IPS-18c (cell line): ENCODE results near the gene RNF213.
"Not testable (repeated sequence)": the region's sequence is repeated elsewhere in the genome, so short reads cannot be mapped to it uniquely, and the experiment has no call there.

Source experiments
- H3K4me3 ChIP-seq: 2 replicates; pipeline ENCODE4 v1.7.0; 2013; ENCODE audit warnings: low read depth, mild to moderate bottlenecking, low read length, moderate library complexity; ENCODE audit not compliant: insufficient read depth
- H3K9me3 ChIP-seq: one replicate; pipeline ENCODE4 v1.6.1; 2013; ENCODE audit warnings: mild to moderate bottlenecking, low read length, moderate library complexity; ENCODE audit not compliant: control insufficient read depth, insufficient read depth

RNF213 gene

DNA sequence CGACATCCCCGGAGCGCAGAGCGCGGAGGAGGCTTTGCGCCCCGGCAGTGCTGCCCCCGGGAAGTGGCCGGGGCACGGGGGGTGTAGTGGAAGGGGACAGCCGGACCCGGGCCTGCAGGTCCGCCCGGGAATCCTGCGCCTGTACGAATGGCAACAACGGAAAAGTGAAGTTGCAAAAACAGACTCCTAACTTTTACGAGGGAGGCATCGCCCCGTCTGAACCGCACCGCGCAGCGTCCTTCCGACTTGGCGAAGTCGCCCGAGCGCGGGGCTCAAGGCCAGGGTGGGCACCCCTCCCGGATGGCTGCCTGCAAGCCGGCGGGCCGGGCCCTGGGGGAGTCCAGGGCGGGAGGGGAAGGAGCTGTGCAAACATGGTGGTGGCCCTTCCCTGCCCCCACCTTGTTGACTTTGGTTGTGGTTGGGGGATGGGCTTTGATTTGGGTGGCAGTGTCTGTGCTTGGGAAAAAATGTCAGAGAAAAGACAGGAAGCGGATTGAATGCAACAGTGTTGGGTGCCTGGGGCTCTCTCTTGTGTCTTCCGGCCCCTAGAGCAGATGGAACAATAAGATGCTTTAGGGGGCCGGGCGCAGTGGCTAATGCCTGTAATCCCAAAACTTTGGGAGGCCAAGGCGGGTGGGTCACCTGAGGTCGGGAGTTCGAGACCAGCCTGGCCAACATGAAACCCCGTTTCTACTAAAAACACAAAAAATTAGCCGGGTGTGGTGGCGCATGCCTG is 675 bp downstream of the RNF213 start:
- H3K4me3 ChIP-seq, result peak overlapping the region; percentile 85
- no peaks in the 10 kb centered on the region for H3K9me3 ChIP-seq

DNA sequence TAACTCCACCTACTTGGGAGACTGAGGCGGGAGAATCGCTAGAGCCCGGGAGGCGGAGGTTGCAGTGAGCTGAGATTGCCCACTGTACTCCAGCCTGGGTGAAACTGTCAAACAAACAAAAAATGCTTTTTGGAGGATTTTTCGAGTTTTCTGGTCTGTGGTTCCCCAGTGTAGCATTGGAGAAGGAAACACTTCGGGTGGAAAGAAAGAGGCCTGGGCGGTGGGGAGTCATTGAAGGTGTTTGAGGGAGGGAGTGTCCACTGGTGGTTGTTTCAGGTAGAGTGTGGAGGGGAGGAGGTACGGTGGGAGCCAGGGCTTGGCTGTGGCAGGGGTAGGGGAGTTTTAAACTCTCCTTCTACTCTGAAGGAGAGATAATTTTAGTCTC is 1.2 kb downstream of the RNF213 start:
- H3K9me3 ChIP-seq, result no peaks in the 10 kb centered on the region
- peak overlapping the region; percentile 85; the same call in 1 of the 2 replicates for H3K4me3 ChIP-seq

DNA sequence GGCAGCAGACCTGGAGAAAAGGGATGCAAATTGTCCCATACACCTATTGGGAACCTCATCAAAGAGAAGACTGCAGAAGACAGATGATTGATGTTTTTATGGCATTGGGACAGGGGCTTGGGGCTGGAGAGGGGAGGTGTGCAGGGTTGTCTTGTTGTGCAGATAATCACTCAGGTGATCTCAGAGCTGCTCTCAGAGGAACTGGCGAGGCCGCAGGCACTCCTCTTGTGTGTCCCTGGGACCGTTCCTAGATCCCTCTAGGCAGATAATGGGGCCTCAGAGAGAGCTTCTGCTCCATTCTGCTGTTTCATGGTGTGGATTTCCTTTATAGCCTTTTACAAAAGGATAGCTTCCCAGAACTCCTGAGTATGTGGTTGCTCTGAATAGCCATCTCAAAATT is 1.6 kb downstream of the RNF213 start:
- Histone ChIP-seq H3K9me3 (no peaks in the 10 kb centered on the region), H3K4me3 (no peak overlapping the region; the same call in 1 of the 2 replicates)

DNA sequence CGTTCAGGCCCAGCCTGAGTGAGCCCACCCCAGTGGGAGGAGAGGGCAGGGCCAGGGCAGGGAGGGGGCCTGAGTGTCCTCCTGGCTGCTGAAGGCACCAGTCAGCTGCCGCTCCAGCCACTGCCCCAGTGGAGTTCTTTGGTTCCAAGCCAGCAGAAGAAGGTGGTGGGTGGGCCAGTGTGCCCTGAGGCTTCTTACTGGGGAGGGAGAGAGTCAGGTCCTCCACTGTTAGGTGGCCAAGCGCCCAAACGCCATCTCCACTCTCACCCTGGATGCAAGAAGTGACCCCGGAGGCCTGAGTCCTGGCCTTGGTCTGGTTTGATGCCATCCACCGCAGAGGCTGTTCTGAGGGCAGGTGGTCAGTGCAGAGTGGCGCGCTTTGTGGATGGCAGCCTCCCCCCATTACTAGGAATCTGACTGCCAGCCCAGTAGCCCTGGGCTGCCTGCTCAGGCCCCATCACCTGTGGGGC is 2.2 kb downstream of the RNF213 start:
- H3K4me3 ChIP-seq, result no peak overlapping the region

DNA sequence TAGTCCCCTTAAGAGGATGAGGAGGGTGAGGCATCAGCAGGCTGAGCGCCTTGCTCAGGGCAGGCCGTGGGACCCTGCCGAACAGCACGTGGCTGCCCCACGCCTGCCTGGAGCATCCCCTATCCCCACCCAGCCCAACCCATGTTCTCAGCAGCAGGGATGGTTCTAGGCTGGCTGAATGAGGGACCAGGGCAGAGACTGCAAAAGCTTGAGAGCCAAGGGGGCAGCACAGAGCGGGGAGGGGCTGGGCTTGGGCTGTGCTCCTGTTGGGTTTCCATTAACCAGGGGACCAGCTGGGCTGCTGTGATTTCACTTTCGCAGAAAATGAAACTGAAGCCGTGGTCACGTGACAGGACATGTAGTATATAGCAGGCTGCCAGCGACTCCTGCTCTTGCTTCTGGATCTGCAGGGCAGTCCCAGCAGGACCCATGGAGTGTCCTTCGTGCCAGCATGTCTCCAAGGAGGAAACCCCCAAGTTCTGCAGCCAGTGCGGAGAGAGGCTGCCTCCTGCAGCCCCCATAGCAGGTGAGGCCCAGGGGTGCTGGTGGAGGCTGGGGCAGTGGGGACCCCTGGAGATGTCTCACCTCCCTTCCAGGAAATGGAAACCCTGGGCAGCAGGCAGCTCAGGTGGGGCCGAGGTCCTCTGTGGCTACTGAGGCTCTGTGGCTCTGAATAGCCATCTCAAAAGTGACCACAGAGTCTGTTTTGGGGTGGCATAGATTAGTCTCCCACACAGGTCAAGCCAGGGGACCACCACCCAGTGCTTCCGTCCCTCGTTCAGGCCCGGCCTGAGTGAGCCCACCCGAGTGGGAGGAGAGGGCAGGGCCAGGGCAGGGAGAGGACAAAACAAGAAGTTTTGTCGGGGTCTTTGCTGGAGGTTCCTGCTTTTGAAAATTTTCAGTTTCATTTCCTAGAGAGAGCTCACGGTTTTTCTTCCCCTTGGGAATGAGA is 2.9 kb downstream of the RNF213 start:
- Histone ChIP-seq H3K9me3 (no peaks in the 10 kb centered on the region), H3K4me3 (no peak overlapping the region)

More for the DNA sequence above, 2.2 kb downstream of the RNF213 start:
- no peaks in the 10 kb centered on the region for H3K9me3 ChIP-seq

DNA sequence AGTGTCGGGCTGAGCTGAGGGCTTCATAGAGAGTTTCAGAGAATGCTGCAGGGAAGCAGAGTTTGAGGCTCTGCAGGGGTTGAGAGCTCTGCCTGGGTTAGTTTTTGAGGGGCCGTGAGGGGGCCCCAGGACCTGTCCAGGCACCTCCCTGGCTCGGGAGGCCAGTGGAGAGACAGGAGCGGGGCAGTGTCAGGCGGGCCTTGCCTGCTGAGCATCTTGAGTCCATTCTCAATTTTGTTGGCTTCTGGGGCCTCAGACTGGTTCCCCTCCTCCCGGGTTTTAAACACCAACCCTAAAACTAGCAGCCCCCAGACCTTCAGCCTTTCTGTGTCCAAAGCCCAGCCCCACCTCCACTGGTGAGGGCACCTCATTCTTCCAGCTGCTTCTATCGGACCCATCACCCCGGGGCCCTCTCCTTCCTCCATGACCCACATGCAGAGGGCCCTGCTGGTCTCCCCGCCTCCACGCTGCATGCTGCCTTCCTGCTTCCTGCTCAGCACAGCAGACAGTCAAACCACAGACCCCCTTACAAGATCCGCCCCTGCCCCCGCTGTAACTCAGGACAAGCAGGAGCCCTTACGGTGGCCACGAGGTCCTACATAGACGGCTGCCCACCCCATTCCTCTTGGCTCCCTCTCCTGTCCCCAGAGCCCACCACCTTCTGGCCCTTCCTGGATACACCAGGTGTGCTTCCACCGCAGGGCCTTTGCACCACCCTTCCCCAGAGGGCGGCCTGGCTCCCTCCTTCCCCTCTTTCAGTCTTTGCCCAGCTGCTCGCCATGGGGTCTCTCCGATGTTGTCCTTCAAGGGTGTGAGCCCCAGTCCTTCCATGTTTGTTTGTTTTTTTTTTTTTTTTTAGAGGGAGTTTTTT is 3.8 kb downstream of the RNF213 start:
- no peaks in the 10 kb centered on the region for H3K9me3 ChIP-seq
- no peak overlapping the region for H3K4me3 ChIP-seq

DNA sequence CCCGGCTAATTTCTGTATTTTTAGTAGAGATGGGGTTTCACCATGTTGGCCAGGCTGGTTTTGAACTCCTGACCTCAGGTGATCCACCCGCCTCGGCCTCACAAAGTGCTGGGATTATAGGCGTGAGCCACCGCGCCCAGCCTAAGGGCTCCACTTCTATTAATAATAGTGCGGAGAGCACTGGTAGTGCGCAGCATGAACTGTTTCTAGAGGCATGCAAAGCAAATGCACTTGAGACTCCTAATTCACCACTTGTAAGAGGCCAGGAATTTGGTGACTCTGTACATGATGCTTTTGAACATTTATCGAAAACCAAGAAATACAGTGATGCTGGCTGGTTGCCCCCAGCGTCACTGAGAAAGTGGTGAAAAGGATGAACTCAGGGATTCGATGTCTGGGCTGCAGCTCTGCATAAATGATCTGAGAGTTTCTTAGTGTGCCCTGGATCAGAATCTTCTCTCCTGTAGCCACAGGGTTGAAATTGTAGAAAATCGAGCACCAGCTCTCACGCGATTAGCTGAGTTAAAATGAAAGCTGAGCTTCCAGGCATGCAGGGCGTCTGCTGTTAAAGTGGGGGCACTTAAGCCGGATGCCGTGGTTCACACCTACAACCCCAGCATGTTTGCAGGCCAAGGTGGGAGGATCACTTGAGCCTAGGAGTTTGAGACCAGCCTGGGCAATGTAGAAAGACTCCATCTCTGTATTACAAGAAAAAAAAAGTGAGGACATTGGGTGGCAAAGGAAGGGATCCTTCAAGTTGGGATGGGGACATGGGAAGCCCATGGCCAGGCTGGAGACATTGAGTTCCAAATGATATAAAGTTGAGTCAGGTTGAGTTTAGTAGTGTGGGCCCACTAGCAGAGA is 4.8 kb downstream of the RNF213 start:
- H3K4me3 ChIP-seq, result no peak overlapping the region
- H3K9me3 ChIP-seq, result no peaks in the 10 kb centered on the region

DNA sequence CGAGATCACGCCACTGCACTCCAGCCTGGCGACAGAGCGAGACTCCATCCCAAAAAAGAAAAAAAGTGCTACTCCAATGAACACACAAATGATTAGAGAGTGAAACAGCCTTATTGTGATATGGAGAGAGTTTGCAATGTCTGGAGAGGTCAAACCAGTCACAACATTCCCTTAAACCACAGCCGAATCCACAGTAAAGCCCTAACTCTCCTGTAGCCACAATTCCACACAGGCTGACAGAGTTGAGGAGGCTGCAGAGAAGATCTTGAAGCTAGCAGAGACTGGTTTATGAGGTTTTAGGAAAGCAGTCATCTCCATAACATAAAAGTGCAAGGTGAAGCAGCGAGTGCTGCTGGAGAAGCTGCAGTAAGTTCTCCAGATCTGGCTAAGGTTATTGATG is 6.7 kb downstream of the RNF213 start:
- Histone ChIP-seq H3K9me3 (no peaks in the 10 kb centered on the region), H3K4me3 (no peak overlapping the region)

DNA sequence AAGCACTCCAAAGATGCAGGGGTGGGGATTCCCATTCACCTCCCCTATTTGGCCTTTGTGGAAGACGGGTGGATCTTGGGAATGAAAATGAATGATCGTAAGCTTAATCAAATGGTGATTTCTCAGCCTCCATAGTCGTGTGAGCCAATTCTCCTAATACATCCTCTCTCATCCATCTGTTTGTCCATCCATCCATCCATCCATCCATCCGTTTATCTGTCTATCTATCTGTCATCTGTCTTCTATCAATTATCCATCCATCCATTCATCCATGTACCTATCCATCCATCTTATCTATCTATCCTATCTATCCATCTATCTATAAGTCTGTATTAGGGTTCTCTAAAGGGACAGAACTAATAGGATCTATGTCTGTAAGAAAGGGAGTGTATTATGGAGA is 7.8 kb downstream of the RNF213 start:
- Histone ChIP-seq H3K9me3 (no peaks in the 10 kb centered on the region), H3K4me3 (no peak overlapping the region)

DNA sequence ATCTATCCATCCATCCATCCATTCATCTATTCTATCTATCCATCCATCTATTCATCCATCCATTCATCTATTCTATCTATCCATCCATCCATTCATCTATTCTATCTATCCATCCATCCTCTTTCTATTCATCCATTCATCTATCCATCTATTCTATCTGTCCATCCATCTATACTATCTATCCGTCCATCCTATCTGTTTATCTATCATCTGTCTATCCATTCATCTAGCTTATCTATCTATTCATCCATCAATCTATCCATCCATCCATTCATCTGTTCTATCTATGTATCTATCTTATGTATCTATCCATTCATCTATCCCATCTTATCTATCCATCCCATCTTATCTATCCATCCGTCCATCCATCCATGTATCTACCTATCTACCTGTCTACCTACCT is 8.8 kb downstream of the RNF213 start:
- H3K4me3 ChIP-seq, result no peak overlapping the region
- no peaks in the 10 kb centered on the region for H3K9me3 ChIP-seq

DNA sequence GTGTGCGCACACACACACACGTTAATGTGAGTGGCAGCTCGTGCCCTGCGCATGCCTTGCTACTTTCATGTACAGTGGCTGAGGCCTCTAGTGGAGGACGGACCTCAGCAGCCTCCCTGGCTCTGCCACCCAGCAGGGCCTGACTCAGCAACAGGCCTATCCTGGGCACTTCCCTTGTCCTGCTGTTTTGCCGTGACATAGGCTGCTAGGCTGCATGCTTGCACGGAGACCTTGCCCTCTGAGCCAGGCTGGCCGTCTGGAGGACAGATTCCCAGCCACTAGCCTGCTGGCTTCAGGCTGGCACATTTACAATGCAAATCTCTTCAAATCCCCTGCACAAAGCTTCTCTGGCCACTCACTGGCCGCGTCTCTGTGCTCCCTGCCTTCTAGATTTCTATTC is 9.5 kb downstream of the RNF213 start:
- peak overlapping the region; percentile 5; the same call in 1 of the 2 replicates for H3K4me3 ChIP-seq
- H3K9me3 ChIP-seq, result no peaks in the 10 kb centered on the region

DNA sequence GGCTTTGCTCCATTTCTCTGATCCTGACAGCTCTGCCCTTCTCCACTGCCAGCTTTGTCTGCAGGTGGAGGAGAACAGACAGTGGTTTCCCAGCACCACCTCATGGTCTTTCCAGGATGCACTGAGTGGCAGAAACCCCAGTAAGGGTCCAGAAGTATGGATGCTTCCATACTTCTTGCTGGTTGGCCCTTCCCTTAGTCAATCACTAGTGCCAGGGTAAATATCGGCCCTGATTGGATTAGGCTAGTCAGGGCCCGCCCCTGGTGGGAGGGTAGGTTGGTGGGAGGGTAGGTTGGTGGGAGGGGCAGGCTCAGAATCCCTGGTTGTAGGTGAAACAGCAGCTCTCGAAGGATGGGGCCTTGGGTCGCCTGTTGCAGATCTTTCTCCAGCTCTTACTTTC is 10.2 kb downstream of the RNF213 start:
- Histone ChIP-seq H3K4me3 (no peak overlapping the region; the same call in 1 of the 2 replicates), H3K9me3 (no peaks in the 10 kb centered on the region)

DNA sequence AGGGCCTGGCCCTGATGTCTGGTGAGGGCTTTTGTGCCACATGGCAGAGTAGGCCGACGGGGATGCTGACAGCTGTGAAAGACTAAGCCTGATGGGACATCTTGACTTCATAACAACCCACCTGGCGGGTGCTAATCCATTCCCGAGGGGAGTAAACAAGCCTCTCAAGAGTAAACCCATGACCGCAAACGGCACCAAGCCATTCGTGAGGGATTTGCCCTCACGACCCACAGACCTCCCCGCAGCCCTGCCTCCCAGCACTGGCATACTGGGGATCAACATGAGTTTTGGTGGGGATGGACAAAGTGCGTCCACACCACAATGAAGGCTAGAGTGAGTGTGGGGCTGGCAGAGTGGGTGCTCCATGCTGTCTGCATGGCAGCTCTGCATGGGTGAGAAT is 11.7 kb downstream of the RNF213 start:
- Histone ChIP-seq H3K4me3 (no peak overlapping the region), H3K9me3 (no peaks in the 10 kb centered on the region)

DNA sequence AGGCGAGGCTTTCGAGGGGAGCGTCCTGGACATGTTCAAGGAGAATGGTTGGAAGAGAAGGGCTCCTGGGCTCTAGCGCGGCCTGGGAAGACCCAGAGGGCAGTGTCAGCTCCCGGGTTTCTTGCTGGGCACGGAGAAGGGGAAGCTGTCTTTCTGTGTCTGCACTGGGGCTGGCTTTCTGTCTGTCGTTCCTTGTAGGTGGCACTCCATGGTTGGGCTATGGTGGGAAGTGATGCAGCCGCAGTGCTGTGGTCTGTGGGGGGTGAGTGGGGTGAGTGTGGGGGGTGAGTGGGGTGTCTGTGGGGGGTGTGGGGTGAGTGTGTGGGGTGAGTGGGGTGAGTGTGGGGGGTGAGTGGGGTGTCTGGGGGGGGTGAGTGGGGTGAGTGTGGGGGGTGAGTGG is 13.7 kb downstream of the RNF213 start:
- Histone ChIP-seq H3K4me3 (no peak overlapping the region), H3K9me3 (no peaks in the 10 kb centered on the region)

DNA sequence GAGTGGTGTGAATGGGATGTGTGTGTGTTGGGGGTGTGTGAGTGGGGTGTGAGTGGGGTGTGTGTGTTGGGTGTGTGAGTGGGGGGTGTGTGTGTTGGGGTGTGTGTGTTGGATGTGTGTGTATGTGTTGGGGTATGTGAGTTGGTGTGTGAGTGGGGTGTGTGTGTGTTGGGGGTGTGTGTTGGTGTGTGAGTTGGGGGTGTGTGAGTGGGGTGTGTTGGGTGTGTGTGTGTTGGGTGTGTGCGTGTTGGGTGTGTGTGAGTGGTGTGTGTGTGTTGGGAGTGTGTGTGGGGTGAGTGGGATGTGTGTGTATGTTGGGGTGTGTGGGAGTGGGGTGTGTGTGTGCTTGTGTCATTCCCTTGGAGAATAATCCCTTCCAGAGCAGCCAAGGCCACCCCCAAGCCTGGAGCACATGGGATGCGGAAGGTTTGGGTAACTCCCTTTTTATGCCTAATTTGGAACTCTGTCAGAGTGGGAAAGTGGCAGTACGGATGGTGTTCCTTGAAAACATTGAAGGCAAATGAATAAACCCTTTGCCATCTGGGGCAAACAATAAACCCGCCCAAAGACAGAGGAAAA is 14.3 kb downstream of the RNF213 start:
- no peak overlapping the region for H3K4me3 ChIP-seq
- no peaks in the 10 kb centered on the region for H3K9me3 ChIP-seq

DNA sequence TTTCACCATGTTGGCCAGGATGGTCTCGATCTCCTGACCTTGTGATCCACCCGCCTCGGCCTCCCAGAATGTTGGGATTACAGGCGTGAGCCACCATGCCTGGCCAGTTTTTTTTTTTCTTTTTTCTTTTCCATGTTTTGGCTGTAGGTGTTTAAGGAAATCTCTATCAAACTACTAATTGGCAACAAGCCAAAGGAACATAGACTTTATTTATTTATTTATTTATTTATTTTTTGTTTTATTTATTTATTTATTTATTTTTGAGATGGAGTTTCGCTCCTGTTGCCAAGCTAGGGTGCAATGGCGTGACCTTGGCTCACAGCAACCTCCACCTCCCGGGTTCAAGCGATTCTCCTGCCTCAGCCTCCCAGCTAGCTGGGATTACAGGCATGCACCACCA is 15.2 kb downstream of the RNF213 start:
- not testable (repeated sequence) for H3K9me3 ChIP-seq, H3K4me3 ChIP-seq
